WTC11 (cell line): ENCODE results near the gene AGBL1. TPM values are rescaled to one million over a fixed set of nuclear protein-coding genes. Genes with fewer than 3 reads are reported as not detected.
A peak's percentile ranks its signal among the peaks of the same experiment; 100 is the strongest.

Experiments used
- ATAC-seq: fragments of 200-7000 bp; cut with Tn5 transposase; 2 replicates; pipeline ENCODE4 v1.10.0; 2021; ENCODE audit warnings: mild to moderate bottlenecking, moderate library complexity
- CTCF ChIA-PET: fragments of 300-600 bp; sonication (Branson Sonifier 250); formaldehyde crosslinking; loops from one replicate; lab custom pipeline; 2021; ENCODE audit warnings: antibody characterized with exemption; lab: Charles Lee
- POLR2A ChIA-PET: fragments of 350-600 bp; sonication (Branson Sonifier 250); formaldehyde crosslinking; loops from one replicate; lab custom pipeline; 2021; ENCODE audit warnings: antibody characterized with exemption; lab: Charles Lee
- DNase-seq: peaks from one replicate; pipeline ENCODE4 v3.0.0; 2021; ENCODE audit warnings: low spot score
- H3K27ac Mint-ChIP-seq: 2 replicates; pipeline ENCODE4 v1.8.0; 2021; ENCODE audit warnings: mixed read lengths
- H3K27me3 Mint-ChIP-seq: 2 replicates; pipeline ENCODE4 v1.8.0; 2021; ENCODE audit warnings: low read depth, mild to moderate bottlenecking, moderate library complexity, mixed read lengths
- H3K36me3 Mint-ChIP-seq: 2 replicates; pipeline ENCODE4 v1.8.0; 2021; ENCODE audit warnings: mixed read lengths
- H3K4me1 Mint-ChIP-seq: 2 replicates; pipeline ENCODE4 v1.8.0; 2022; ENCODE audit warnings: mixed read lengths
- H3K4me3 Mint-ChIP-seq: 2 replicates; pipeline ENCODE4 v1.8.0; 2021; ENCODE audit warnings: mild to moderate bottlenecking, moderate library complexity, mixed read lengths
- H3K9me3 Mint-ChIP-seq: 2 replicates; pipeline ENCODE4 v1.8.0; 2021; ENCODE audit warnings: mixed read lengths
- ATF1 ChIP-seq: sonication (generic); formaldehyde crosslinking; IDR thresholded peaks from 2 replicates; pipeline ENCODE4 v1.8.1; 2023; ENCODE audit warnings: mild to moderate bottlenecking, moderate library complexity, missing genetic modification reagents
- ESRRA ChIP-seq: sonication (generic); formaldehyde crosslinking; IDR thresholded peaks from 2 replicates; pipeline ENCODE4 v1.8.1; 2022; ENCODE audit warnings: mild to moderate bottlenecking, missing genetic modification reagents, borderline replicate concordance
- NFATC4 ChIP-seq: fragments of 250-450 bp; sonication (Bioruptor Pico); IDR thresholded peaks from 2 replicates; pipeline ENCODE4 v1.9.0; 2021; ENCODE audit warnings: mild to moderate bottlenecking
- ZNF232 ChIP-seq: sonication (generic); formaldehyde crosslinking; IDR thresholded peaks from 2 replicates; pipeline ENCODE4 v1.8.0; 2022; ENCODE audit warnings: mild to moderate bottlenecking, missing genetic modification reagents
- ZNF416 ChIP-seq: fragments of 250-450 bp; sonication (Bioruptor Pico); IDR thresholded peaks from 2 replicates; pipeline ENCODE4 v1.9.0; 2021; ENCODE audit warnings: mild to moderate bottlenecking, inconsistent platforms
- total RNA-seq: library from RNA; stranded (reverse); gene quantifications from 3 replicates; pipeline ENCODE4 v1.2.3, GENCODE V29; 2021
- TF ChIP-seq, protein P1 (sequence below): sonication (generic); formaldehyde crosslinking; IDR thresholded peaks from 2 replicates; pipeline ENCODE4 v1.8.0; 2023; ENCODE audit warnings: mild to moderate bottlenecking, missing genetic modification reagents
- TF ChIP-seq, protein P2 (sequence below): fragments of 250-450 bp; sonication (Bioruptor Pico); IDR thresholded peaks from 2 replicates; pipeline ENCODE4 v2.1.2; 2022; ENCODE audit warnings: mild to moderate bottlenecking, moderate library complexity
- TF ChIP-seq, protein P3 (sequence below): sonication (generic); formaldehyde crosslinking; IDR thresholded peaks from 2 replicates; pipeline ENCODE4 v1.8.1; 2023; ENCODE audit warnings: mild to moderate bottlenecking, missing genetic modification reagents, moderate library complexity
- TF ChIP-seq, protein P4 (sequence below): sonication (generic); formaldehyde crosslinking; IDR thresholded peaks from 2 replicates; pipeline ENCODE4 v1.8.0; 2022; ENCODE audit warnings: mild to moderate bottlenecking, missing genetic modification reagents
- TF ChIP-seq, protein P5 (sequence below): sonication (generic); formaldehyde crosslinking; IDR thresholded peaks from 2 replicates; pipeline ENCODE4 v1.8.1; 2023; ENCODE audit warnings: mild to moderate bottlenecking, missing genetic modification reagents, moderate library complexity
- TF ChIP-seq, protein P6 (sequence below): sonication (generic); formaldehyde crosslinking; IDR thresholded peaks from 2 replicates; pipeline ENCODE4 v1.8.0; 2022; ENCODE audit warnings: mild to moderate bottlenecking, missing genetic modification reagents
- TF ChIP-seq, protein P7 (sequence below): fragments of 250-450 bp; sonication (Bioruptor Pico); IDR thresholded peaks from 2 replicates; pipeline ENCODE4 v1.9.0; 2021; ENCODE audit warnings: mild to moderate bottlenecking
- TF ChIP-seq, protein P8 (sequence below): sonication (generic); formaldehyde crosslinking; conservative IDR thresholded peaks from 2 replicates; pipeline ENCODE4 v1.8.1; 2022; ENCODE audit warnings: mild to moderate bottlenecking, missing genetic modification reagents
- TF ChIP-seq, protein P9 (sequence below): sonication (generic); formaldehyde crosslinking; IDR thresholded peaks from 2 replicates; pipeline ENCODE4 v1.8.1; 2022; ENCODE audit warnings: mild to moderate bottlenecking, missing genetic modification reagents, moderate library complexity, borderline replicate concordance
- TF ChIP-seq, protein P10 (sequence below): fragments of 250-450 bp; sonication (Bioruptor Pico); conservative IDR thresholded peaks from 2 replicates; pipeline ENCODE4 v1.9.0; 2021; ENCODE audit warnings: mild to moderate bottlenecking
- TF ChIP-seq, protein P11 (sequence below): sonication (generic); formaldehyde crosslinking; IDR thresholded peaks from 2 replicates; pipeline ENCODE4 v1.8.1; 2022; ENCODE audit warnings: mild to moderate bottlenecking, moderate library complexity, missing genetic modification reagents

AGBL1 gene
- total RNA-seq, 1 experiment from 2014 or later: not detected

DNA sequence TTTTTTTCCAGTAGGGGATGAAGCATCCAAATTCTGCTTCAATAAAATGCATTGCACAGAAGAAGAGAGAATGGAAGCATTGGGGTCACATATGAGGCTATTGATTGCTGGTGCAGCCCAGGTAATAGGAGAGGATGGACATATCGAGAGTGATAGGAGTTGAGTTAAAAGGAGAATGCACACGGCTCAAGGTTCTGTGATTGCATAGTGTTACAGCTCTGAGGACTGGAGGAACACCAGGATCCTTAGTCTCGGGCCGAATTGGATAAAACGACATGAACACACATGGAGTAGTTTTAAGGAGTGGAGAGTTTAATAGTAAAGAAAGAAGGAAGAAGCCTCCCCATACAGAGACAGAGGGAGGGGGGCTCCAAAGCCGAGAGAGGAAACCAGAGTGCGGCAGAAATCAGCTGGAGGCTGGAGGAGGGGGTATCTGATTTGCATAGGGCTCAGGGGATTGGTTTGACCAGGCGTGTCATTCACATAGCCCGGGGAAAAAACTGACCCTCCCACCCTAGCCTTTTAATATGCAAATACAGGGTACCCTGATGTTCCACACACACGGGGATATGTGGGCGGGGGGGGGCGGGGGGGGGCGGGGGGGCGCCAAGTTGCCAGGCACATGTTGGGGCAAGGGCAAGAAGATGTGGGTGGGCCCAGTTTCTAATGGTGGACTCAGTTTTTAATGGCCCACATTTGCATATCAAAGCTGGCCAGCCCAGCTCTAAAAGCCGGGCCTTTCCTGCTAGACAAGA, 156.9 kb downstream of the AGBL1 start:
- Mint-ChIP-seq H3K27me3 (no peaks in the 10 kb centered on the region), H3K4me3 (peak overlapping the region; percentile 58), H3K27ac (peak overlapping the region; percentile 95), H3K4me1 (peaks cover 59% of the 10 kb centered on the region), H3K9me3 (peaks cover 8% of the 10 kb centered on the region), H3K36me3 (peaks cover 3% of the 10 kb centered on the region)
- peak; percentile 76 for ATAC-seq
- TF ChIP-seq, protein P1, sequence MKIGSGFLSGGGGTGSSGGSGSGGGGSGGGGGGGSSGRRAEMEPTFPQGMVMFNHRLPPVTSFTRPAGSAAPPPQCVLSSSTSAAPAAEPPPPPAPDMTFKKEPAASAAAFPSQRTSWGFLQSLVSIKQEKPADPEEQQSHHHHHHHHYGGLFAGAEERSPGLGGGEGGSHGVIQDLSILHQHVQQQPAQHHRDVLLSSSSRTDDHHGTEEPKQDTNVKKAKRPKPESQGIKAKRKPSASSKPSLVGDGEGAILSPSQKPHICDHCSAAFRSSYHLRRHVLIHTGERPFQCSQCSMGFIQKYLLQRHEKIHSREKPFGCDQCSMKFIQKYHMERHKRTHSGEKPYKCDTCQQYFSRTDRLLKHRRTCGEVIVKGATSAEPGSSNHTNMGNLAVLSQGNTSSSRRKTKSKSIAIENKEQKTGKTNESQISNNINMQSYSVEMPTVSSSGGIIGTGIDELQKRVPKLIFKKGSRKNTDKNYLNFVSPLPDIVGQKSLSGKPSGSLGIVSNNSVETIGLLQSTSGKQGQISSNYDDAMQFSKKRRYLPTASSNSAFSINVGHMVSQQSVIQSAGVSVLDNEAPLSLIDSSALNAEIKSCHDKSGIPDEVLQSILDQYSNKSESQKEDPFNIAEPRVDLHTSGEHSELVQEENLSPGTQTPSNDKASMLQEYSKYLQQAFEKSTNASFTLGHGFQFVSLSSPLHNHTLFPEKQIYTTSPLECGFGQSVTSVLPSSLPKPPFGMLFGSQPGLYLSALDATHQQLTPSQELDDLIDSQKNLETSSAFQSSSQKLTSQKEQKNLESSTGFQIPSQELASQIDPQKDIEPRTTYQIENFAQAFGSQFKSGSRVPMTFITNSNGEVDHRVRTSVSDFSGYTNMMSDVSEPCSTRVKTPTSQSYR (CRISPR knock-in tag): no peak
- TF ChIP-seq, protein P2, sequence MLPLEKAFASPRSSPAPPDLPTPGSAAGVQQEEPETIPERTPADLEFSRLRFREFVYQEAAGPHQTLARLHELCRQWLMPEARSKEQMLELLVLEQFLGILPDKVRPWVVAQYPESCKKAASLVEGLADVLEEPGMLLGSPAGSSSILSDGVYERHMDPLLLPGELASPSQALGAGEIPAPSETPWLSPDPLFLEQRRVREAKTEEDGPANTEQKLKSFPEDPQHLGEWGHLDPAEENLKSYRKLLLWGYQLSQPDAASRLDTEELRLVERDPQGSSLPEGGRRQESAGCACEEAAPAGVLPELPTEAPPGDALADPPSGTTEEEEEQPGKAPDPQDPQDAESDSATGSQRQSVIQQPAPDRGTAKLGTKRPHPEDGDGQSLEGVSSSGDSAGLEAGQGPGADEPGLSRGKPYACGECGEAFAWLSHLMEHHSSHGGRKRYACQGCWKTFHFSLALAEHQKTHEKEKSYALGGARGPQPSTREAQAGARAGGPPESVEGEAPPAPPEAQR: no peak
- TF ChIP-seq ESRRA (CRISPR knock-in tag) (no peak), NFATC4 (CRISPR knock-in tag) (no peak), ZNF416 (CRISPR knock-in tag) (no peak), ATF1 (CRISPR knock-in tag) (no peak), ZNF232 (no peak)
- TF ChIP-seq, protein P3, sequence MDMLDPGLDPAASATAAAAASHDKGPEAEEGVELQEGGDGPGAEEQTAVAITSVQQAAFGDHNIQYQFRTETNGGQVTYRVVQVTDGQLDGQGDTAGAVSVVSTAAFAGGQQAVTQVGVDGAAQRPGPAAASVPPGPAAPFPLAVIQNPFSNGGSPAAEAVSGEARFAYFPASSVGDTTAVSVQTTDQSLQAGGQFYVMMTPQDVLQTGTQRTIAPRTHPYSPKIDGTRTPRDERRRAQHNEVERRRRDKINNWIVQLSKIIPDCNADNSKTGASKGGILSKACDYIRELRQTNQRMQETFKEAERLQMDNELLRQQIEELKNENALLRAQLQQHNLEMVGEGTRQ (CRISPR knock-in tag): no peak
- TF ChIP-seq, protein P4, sequence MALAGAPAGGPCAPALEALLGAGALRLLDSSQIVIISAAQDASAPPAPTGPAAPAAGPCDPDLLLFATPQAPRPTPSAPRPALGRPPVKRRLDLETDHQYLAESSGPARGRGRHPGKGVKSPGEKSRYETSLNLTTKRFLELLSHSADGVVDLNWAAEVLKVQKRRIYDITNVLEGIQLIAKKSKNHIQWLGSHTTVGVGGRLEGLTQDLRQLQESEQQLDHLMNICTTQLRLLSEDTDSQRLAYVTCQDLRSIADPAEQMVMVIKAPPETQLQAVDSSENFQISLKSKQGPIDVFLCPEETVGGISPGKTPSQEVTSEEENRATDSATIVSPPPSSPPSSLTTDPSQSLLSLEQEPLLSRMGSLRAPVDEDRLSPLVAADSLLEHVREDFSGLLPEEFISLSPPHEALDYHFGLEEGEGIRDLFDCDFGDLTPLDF (CRISPR knock-in tag): no peak
- TF ChIP-seq, protein P5, sequence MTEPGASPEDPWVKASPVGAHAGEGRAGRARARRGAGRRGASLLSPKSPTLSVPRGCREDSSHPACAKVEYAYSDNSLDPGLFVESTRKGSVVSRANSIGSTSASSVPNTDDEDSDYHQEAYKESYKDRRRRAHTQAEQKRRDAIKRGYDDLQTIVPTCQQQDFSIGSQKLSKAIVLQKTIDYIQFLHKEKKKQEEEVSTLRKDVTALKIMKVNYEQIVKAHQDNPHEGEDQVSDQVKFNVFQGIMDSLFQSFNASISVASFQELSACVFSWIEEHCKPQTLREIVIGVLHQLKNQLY (CRISPR knock-in tag): no peak
- TF ChIP-seq, protein P6, sequence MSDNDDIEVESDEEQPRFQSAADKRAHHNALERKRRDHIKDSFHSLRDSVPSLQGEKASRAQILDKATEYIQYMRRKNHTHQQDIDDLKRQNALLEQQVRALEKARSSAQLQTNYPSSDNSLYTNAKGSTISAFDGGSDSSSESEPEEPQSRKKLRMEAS: no peak; the same call in 1 of the 2 replicates
- TF ChIP-seq, protein P7, sequence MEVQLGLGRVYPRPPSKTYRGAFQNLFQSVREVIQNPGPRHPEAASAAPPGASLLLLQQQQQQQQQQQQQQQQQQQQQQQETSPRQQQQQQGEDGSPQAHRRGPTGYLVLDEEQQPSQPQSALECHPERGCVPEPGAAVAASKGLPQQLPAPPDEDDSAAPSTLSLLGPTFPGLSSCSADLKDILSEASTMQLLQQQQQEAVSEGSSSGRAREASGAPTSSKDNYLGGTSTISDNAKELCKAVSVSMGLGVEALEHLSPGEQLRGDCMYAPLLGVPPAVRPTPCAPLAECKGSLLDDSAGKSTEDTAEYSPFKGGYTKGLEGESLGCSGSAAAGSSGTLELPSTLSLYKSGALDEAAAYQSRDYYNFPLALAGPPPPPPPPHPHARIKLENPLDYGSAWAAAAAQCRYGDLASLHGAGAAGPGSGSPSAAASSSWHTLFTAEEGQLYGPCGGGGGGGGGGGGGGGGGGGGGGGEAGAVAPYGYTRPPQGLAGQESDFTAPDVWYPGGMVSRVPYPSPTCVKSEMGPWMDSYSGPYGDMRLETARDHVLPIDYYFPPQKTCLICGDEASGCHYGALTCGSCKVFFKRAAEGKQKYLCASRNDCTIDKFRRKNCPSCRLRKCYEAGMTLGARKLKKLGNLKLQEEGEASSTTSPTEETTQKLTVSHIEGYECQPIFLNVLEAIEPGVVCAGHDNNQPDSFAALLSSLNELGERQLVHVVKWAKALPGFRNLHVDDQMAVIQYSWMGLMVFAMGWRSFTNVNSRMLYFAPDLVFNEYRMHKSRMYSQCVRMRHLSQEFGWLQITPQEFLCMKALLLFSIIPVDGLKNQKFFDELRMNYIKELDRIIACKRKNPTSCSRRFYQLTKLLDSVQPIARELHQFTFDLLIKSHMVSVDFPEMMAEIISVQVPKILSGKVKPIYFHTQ (CRISPR knock-in tag): no peak
- TF ChIP-seq, protein P8, sequence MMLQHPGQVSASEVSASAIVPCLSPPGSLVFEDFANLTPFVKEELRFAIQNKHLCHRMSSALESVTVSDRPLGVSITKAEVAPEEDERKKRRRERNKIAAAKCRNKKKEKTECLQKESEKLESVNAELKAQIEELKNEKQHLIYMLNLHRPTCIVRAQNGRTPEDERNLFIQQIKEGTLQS (CRISPR knock-in tag): no peak
- TF ChIP-seq, protein P9, sequence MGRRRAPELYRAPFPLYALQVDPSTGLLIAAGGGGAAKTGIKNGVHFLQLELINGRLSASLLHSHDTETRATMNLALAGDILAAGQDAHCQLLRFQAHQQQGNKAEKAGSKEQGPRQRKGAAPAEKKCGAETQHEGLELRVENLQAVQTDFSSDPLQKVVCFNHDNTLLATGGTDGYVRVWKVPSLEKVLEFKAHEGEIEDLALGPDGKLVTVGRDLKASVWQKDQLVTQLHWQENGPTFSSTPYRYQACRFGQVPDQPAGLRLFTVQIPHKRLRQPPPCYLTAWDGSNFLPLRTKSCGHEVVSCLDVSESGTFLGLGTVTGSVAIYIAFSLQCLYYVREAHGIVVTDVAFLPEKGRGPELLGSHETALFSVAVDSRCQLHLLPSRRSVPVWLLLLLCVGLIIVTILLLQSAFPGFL (CRISPR knock-in tag): no peak
- TF ChIP-seq, protein P10, sequence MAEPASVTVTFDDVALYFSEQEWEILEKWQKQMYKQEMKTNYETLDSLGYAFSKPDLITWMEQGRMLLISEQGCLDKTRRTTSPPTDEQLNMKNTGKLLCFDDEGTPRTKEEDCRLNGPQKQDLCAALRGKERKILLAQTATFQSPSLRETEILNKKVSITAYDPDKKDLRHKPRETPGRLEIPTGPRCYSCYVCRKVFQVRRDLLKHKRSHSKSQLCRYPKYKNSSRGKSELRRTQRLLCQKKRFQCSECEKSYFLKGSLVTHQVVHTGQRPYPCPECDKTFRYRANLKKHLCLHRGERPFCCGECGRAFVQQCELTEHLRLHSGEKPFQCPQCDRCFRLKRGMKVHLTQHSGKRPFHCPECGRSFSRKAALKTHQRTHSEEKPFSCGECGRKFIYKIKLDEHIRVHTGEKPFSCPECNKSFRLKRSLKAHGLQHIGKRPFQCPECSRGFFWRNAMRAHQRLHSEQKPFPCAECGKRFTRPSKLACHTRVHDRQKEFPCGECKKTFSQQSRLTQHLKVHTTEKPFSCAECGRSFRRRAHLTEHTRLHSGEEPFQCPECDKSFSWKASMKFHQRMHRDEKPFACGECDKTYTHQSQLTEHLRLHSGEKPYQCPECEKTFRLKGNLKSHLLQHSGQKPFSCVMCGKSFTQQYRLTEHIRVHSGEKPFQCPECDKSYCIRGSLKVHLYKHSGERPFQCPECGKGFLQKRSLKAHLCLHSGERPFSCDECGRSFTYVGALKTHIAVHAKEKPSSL (CRISPR knock-in tag): no peak
- TF ChIP-seq, protein P11, sequence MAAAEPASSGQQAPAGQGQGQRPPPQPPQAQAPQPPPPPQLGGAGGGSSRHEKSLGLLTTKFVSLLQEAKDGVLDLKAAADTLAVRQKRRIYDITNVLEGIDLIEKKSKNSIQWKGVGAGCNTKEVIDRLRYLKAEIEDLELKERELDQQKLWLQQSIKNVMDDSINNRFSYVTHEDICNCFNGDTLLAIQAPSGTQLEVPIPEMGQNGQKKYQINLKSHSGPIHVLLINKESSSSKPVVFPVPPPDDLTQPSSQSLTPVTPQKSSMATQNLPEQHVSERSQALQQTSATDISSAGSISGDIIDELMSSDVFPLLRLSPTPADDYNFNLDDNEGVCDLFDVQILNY (CRISPR knock-in tag): no peak
- CTCF ChIA-PET: interaction anchor here (1.0 to 1.3 kb wide), 4 partner anchors 251 to 680 kb away, joined by 3 to 5 read pairs (median 4); no protein-coding TSS in a partner anchor
- POLR2A ChIA-PET: no interaction called here
- DNase-seq: peak; percentile 77
